ENCODE results near the gene FAM90A26.
"Not testable (repeated sequence)": the region's sequence is repeated elsewhere in the genome, so short reads cannot be mapped to it uniquely, and the experiment has no call there.

Gene FAM90A26, protein sequence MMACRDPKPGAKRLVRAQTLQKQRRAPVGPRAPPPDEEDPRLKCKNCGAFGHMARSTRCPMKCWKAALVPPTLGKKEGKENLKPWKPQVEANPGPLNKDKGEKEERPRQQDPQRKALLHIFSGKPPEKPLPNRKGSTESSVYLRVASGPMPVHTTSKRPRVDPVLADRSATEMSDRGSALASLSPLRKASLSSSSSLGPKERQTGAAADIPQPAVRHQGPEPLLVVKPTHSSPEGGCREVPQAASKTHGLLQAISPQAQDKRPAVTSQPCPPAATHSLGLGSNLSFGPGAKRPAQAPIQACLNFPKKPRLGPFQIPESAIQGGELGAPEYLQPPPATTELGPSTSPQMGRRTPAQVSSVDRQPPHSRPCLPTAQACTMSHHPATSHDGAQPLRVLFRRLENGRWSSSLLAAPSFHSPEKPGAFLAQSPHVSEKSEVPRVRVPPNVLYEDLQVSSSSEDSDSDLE

DNA sequence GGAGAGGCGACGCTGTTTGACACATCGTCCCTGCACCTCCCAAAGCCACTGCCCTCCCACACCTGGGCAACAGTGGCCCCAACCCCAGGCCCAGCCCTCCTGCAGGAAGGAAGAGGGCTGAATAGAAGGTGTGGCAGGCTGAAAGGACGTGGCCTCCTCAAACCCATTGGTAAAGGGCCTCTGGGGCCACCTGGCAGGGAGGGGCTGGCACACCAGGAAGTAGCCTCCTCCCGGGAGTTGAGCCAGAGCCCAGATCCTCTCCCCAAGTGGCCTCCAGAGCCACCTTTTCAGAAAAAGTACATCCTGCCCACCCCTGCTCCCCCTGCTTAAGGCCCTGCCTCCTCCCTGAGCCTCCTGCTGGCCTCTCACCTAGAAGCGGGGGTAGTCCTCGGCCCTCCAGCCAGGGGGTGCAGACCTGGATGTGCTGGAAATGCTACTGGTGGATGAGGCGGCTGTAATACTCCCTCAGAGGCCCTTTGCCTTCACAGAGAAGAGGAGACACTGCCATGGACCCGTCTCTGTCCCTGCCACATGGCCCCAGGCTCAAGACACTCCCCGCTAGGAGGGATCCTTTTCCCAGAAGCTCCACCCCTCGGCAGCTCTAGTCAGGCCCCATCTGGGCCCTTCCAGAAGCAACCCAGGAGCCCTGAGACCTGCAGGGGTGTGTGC, at the start of gene FAM90A26:
Gene FAM90A26, plus strand, starts transcription at position 619 of the 669 bp plus-strand sequence. CDS start 2,764 bp downstream, outside the sequence.
- not testable (repeated sequence) for H3K36me3 ChIP-seq (ENCODE audit: insufficient read depth); H3K4me3 ChIP-seq (IDR thresholded peaks at IDR 0.05; ENCODE audit: insufficient read depth, low read depth, low read length); H2AFZ ChIP-seq (ENCODE audit: low read depth); H3K9ac ChIP-seq; H4K20me1 ChIP-seq (ENCODE audit: insufficient read depth); H3K4me2 ChIP-seq; H3K79me2 ChIP-seq (ENCODE audit: insufficient read depth, low read depth); H3K4me1 ChIP-seq (ENCODE audit: low read depth, poor library complexity, severe bottlenecking); H3K27ac ChIP-seq; H3K27me3 ChIP-seq (ENCODE audit: insufficient read depth, low read depth)

DNA sequence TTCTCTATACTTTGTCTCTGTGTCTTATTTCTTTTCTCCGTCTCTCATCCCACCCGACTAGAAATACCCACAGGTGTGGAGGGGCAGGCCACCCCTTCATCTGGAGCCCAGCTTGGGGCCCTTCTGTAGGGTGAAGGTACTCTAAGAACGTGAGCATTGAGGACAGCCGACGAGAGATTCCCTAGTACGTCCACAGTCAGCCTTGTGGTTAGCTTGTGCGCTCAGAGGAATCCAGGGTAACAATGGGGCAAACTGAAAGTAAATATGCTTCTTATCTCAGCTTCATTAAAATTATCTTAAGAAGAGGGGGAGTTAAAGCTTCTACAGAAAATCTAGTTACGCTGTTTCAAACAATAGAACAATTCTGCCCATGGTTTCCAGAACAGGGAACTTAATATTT, 47.5 kb upstream of the FAM90A26 start:
- H3K4me2 ChIP-seq; H3K36me3 ChIP-seq (ENCODE audit: insufficient read depth): not testable (repeated sequence)

DNA sequence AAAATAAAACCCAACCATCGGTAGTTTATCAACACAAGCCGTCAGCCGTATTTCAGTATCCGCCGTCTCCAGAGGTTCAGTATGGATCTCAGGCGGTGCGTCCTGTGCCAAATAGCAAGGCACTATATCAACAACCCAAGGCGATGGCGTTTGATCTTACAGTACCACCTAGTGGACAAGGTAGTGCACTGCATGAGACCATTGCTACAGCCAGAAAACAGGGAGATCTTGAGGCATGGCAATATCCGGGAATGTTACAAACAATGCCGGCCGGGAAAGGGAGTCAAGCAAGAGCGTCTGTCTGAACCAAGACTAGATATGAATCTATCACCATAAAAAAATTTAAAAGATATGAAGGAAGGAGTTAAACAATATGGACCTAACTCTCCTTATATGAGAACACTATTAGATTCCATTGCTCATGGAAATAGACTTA, 46.6 kb upstream of the FAM90A26 start:
- not testable (repeated sequence) for H3K36me3 ChIP-seq (ENCODE audit: insufficient read depth); H3K4me2 ChIP-seq; H3K4me3 ChIP-seq (IDR thresholded peaks at IDR 0.05; ENCODE audit: insufficient read depth, low read depth, low read length); H3K27me3 ChIP-seq (ENCODE audit: insufficient read depth, low read depth); H2AFZ ChIP-seq (ENCODE audit: low read depth); H3K27ac ChIP-seq; H3K4me1 ChIP-seq (ENCODE audit: low read depth, poor library complexity, severe bottlenecking); H3K79me2 ChIP-seq (ENCODE audit: insufficient read depth, low read depth); H4K20me1 ChIP-seq (ENCODE audit: insufficient read depth); H3K9ac ChIP-seq
- TF ChIP-seq, protein P1, sequence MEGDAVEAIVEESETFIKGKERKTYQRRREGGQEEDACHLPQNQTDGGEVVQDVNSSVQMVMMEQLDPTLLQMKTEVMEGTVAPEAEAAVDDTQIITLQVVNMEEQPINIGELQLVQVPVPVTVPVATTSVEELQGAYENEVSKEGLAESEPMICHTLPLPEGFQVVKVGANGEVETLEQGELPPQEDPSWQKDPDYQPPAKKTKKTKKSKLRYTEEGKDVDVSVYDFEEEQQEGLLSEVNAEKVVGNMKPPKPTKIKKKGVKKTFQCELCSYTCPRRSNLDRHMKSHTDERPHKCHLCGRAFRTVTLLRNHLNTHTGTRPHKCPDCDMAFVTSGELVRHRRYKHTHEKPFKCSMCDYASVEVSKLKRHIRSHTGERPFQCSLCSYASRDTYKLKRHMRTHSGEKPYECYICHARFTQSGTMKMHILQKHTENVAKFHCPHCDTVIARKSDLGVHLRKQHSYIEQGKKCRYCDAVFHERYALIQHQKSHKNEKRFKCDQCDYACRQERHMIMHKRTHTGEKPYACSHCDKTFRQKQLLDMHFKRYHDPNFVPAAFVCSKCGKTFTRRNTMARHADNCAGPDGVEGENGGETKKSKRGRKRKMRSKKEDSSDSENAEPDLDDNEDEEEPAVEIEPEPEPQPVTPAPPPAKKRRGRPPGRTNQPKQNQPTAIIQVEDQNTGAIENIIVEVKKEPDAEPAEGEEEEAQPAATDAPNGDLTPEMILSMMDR (conservative IDR thresholded peaks at IDR 0.05; ENCODE audit: low read depth, low read length), result peak; percentile 66

More for the DNA sequence above, 47.5 kb upstream of the FAM90A26 start:
- H3K27ac ChIP-seq; H3K4me1 ChIP-seq (ENCODE audit: low read depth, poor library complexity, severe bottlenecking); H4K20me1 ChIP-seq (ENCODE audit: insufficient read depth); H3K79me2 ChIP-seq (ENCODE audit: insufficient read depth, low read depth); H3K9ac ChIP-seq; H3K27me3 ChIP-seq (ENCODE audit: insufficient read depth, low read depth); H2AFZ ChIP-seq (ENCODE audit: low read depth); H3K4me3 ChIP-seq (IDR thresholded peaks at IDR 0.05; ENCODE audit: insufficient read depth, low read depth, low read length): not testable (repeated sequence)

DNA sequence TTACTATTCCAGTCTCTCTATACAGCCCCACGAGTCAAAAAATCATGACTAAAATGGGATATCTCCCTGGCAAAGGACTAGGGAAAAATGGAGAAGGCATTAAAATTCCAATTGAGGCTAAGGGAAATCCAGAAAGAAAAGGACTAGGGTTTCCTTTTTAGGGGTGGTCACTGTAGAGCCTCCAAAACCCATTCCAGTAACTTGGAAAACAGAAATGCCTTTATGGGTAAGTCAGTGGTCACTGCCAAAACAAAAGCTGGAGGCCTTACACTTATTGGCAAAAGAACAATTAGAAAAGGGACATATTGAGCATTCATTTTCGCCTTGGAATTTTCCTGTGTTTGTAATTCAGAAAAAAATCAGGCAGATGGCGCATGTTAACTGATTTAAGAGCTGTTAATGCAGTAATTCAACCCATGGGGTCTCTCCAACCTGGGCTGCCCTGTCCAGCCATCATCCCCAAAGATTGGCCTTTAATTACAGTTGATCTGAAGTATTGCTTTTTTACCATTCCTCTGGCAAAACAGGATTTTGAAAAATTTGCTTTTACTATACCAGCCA, 44.5 kb upstream of the FAM90A26 start:
- H3K79me2 ChIP-seq (ENCODE audit: insufficient read depth, low read depth); H3K27me3 ChIP-seq (ENCODE audit: insufficient read depth, low read depth); H3K4me2 ChIP-seq; H3K9ac ChIP-seq; H4K20me1 ChIP-seq (ENCODE audit: insufficient read depth); H3K36me3 ChIP-seq (ENCODE audit: insufficient read depth); H3K27ac ChIP-seq; H3K4me1 ChIP-seq (ENCODE audit: low read depth, poor library complexity, severe bottlenecking); H3K4me3 ChIP-seq (IDR thresholded peaks at IDR 0.05; ENCODE audit: insufficient read depth, low read depth, low read length); H2AFZ ChIP-seq (ENCODE audit: low read depth): not testable (repeated sequence)

DNA sequence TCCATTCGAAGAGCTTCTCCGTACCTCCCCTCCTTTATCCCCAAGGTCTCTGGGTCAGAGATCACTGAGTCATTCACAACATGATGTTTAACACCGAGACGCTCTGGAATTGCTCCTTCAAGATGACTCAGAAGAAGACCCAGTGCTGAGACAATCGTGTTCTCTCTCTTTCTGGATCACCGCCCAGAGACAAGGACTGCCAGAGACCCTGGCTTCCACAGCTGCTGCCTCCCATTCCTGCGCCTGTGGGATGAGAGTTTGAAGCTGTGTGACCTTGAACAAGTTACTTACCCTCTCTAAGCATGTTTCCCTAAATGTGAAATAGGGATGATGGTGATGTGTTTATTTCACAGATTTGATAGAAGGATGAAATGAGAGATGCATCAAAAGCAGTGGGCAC, 38.8 kb upstream of the FAM90A26 start:
- not testable (repeated sequence) for H3K27ac ChIP-seq, H3K4me2 ChIP-seq

DNA sequence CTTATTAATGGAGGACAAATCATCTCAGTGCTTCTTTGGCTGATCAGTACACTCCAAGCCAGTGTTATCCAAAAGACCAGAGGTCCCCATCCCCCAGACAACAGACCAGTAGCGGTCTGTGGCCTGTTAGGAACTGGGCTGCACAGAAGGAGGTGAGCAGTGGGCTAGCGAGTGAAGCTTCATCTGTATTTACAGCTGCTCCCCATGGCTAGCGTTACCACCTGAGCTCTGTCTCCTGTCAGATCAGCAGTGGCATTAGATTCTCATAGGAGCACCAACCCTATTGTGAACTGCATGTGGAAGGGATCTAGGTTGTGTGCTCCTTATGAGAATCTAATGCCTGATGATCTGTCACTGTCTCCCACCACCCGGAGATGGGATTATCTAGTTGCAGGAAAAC, 37.4 kb upstream of the FAM90A26 start:
- not testable (repeated sequence) for H3K4me3 ChIP-seq (IDR thresholded peaks at IDR 0.05; ENCODE audit: insufficient read depth, low read depth, low read length); H4K20me1 ChIP-seq (ENCODE audit: insufficient read depth); H3K4me2 ChIP-seq; H2AFZ ChIP-seq (ENCODE audit: low read depth); H3K4me1 ChIP-seq (ENCODE audit: low read depth, poor library complexity, severe bottlenecking); H3K27me3 ChIP-seq (ENCODE audit: insufficient read depth, low read depth); H3K36me3 ChIP-seq (ENCODE audit: insufficient read depth); H3K79me2 ChIP-seq (ENCODE audit: insufficient read depth, low read depth); H3K27ac ChIP-seq; H3K9ac ChIP-seq

More for the DNA sequence above, 38.8 kb upstream of the FAM90A26 start:
- H4K20me1 ChIP-seq (ENCODE audit: insufficient read depth); H3K4me1 ChIP-seq (ENCODE audit: low read depth, poor library complexity, severe bottlenecking); H3K27me3 ChIP-seq (ENCODE audit: insufficient read depth, low read depth); H3K9ac ChIP-seq; H2AFZ ChIP-seq (ENCODE audit: low read depth); H3K36me3 ChIP-seq (ENCODE audit: insufficient read depth); H3K4me3 ChIP-seq (IDR thresholded peaks at IDR 0.05; ENCODE audit: insufficient read depth, low read depth, low read length); H3K79me2 ChIP-seq (ENCODE audit: insufficient read depth, low read depth): not testable (repeated sequence)

DNA sequence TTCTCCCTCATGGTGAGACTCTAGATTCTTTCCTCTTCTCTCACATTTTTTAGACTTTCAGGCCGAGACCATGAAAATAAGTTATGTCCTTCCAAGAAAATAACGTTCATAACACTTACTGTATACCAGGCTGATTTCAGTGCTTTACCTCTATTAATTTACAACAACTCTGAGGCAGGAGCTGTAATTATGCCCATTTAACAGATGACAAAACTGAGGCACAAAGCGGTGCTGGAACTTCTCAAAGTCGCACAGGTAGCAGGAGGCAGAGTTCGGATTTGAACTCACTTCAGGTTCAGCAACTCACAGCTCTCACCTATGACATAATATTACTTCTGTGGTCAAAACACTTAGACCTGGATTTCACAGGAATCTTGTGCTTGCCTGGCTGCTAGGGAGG, 36.2 kb upstream of the FAM90A26 start:
- not testable (repeated sequence) for H3K4me1 ChIP-seq (ENCODE audit: low read depth, poor library complexity, severe bottlenecking); H3K27ac ChIP-seq; H3K36me3 ChIP-seq (ENCODE audit: insufficient read depth); H2AFZ ChIP-seq (ENCODE audit: low read depth); H4K20me1 ChIP-seq (ENCODE audit: insufficient read depth); H3K4me3 ChIP-seq (IDR thresholded peaks at IDR 0.05; ENCODE audit: insufficient read depth, low read depth, low read length); H3K27me3 ChIP-seq (ENCODE audit: insufficient read depth, low read depth); H3K79me2 ChIP-seq (ENCODE audit: insufficient read depth, low read depth); H3K9ac ChIP-seq; H3K4me2 ChIP-seq

DNA sequence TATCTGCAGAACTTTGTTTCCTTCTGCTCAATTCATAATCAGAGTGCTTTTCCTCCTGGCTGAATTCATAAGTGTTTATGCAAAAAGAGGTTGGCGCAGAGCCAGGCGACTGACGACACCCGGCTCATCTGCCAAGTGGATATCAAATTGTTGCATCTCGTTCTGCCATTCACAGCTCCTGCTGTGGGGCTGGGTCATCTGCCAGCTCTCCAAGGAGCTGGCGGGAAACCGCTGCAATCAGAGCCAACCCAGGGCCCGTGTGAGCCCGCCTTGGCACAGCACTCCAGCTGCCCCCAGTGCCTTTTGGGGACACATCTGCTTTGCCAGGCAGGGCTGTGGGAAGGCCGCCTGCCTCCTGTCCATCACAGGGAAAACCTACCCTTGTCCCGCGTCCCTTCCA, 35.7 kb upstream of the FAM90A26 start:
- not testable (repeated sequence) for H2AFZ ChIP-seq (ENCODE audit: low read depth); H3K79me2 ChIP-seq (ENCODE audit: insufficient read depth, low read depth); H3K4me3 ChIP-seq (IDR thresholded peaks at IDR 0.05; ENCODE audit: insufficient read depth, low read depth, low read length); H4K20me1 ChIP-seq (ENCODE audit: insufficient read depth); H3K4me1 ChIP-seq (ENCODE audit: low read depth, poor library complexity, severe bottlenecking); H3K4me2 ChIP-seq; H3K9ac ChIP-seq; H3K36me3 ChIP-seq (ENCODE audit: insufficient read depth); H3K27me3 ChIP-seq (ENCODE audit: insufficient read depth, low read depth); H3K27ac ChIP-seq

DNA sequence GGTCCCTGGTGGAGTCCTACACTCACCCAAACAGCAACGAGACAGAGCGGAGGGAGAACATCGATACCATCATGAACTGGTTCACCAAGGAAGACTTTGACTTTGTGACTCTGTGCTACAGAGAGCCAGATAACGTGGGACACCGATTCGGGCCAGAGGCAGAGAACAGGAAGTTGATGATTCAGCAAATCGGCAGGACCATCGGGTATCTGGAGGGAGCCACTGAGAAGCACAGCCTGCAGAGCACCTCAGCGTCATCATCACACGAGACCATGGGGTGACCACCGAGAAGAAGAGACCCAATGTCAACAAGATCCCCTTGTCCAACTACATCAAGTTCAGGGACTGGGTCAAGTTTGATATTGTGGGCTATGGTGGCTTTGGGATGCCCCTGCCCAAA, 29.2 kb upstream of the FAM90A26 start:
- H3K27ac ChIP-seq; H2AFZ ChIP-seq (ENCODE audit: low read depth); H3K4me3 ChIP-seq (IDR thresholded peaks at IDR 0.05; ENCODE audit: insufficient read depth, low read depth, low read length); H3K4me1 ChIP-seq (ENCODE audit: low read depth, poor library complexity, severe bottlenecking); H3K4me2 ChIP-seq; H3K9ac ChIP-seq; H3K36me3 ChIP-seq (ENCODE audit: insufficient read depth); H3K79me2 ChIP-seq (ENCODE audit: insufficient read depth, low read depth); H4K20me1 ChIP-seq (ENCODE audit: insufficient read depth); H3K27me3 ChIP-seq (ENCODE audit: insufficient read depth, low read depth): not testable (repeated sequence)
